ENCODE results near the gene CNIH4. TPM values are rescaled to one million over a fixed set of nuclear protein-coding genes. Genes with fewer than 3 reads are reported as not detected.

Gene CNIH4
- total RNA-seq, 1 donor from 2014 or later = 68.0 TPM

- Mint-ChIP-seq H3K27me3 (ENCODE audit: low read depth, unreplicated experiment) (no peaks in the 10 kb centered on the region), H3K4me1 (ENCODE audit: low read depth, unreplicated experiment) (peaks cover 6% of the 10 kb centered on the region), H3K9me3 (ENCODE audit: unreplicated experiment) (no peaks in the 10 kb centered on the region), H3K4me3 (ENCODE audit: unreplicated experiment) (no peak overlapping the region), H3K27ac (ENCODE audit: unreplicated experiment) (no peak overlapping the region), H3K36me3 (ENCODE audit: low read depth, unreplicated experiment) (peaks cover 7% of the 10 kb centered on the region)
- H3K9ac ChIP-seq (ENCODE audit: low read length) = no peak overlapping the region
- no peaks in the 10 kb centered on the region for H3K4me1 ChIP-seq (ENCODE audit: insufficient read depth, low read length)
- H4K20me1 ChIP-seq (ENCODE audit: insufficient read depth, low read length) = peaks cover 5% of the 10 kb centered on the region
- FAIRE-seq (no peak), DNase-seq (ENCODE audit: low read depth) (no peak)
- H3K4me3 ChIP-seq (ENCODE audit: insufficient read depth, low read depth, low read length) = no peak overlapping the region
- peaks cover 21% of the 10 kb centered on the region for H3K36me3 ChIP-seq (ENCODE audit: insufficient read depth, low read length)
- no peak overlapping the region for H2AFZ ChIP-seq (ENCODE audit: low read depth, low read length)
- H3K4me2 ChIP-seq (ENCODE audit: low read length) = no peak overlapping the region
- no peaks in the 10 kb centered on the region for H3K9me3 ChIP-seq (ENCODE audit: insufficient read depth, low read depth, low read length)
- no peaks in the 10 kb centered on the region for H3K27me3 ChIP-seq (ENCODE audit: insufficient read depth, low read length)
- no peak overlapping the region for H3K27ac ChIP-seq (ENCODE audit: low read depth, low read length)
- H3K79me2 ChIP-seq (ENCODE audit: insufficient read depth, low read length) = peaks cover 7% of the 10 kb centered on the region
- TF ChIP-seq CTCF (IDR thresholded peaks at IDR 0.05; ENCODE audit: insufficient read depth, low read depth, low read length) (no peak), EZH2 (IDR thresholded peaks at IDR 0.05; ENCODE audit: insufficient read depth, low read length) (no peak)
Measured at GRCh38 chr1:224312025-224312424, 44.7 kb upstream of the CNIH4 start.

GRCh38 chr1:224317383-224318045, 39.2 kb upstream of the CNIH4 start:
- Histone ChIP-seq H3K79me2 (ENCODE audit: insufficient read depth, low read length) (peaks cover 41% of the 10 kb centered on the region), H3K4me3 (ENCODE audit: insufficient read depth, low read depth, low read length) (no peak overlapping the region), H3K9me3 (ENCODE audit: insufficient read depth, low read depth, low read length) (no peaks in the 10 kb centered on the region), H2AFZ (ENCODE audit: low read depth, low read length) (no peak overlapping the region), H3K9ac (ENCODE audit: low read length) (no peak overlapping the region), H3K27ac (ENCODE audit: low read depth, low read length) (no peak overlapping the region), H3K36me3 (ENCODE audit: insufficient read depth, low read length) (peaks cover 8% of the 10 kb centered on the region), H4K20me1 (ENCODE audit: insufficient read depth, low read length) (peaks cover 20% of the 10 kb centered on the region), H3K4me1 (ENCODE audit: insufficient read depth, low read length) (no peaks in the 10 kb centered on the region), H3K4me2 (ENCODE audit: low read length) (no peak overlapping the region), H3K27me3 (ENCODE audit: insufficient read depth, low read length) (no peaks in the 10 kb centered on the region)
- DNase-seq (ENCODE audit: low read depth) = no peak
- Mint-ChIP-seq H3K27me3 (ENCODE audit: low read depth, unreplicated experiment) (no peaks in the 10 kb centered on the region), H3K4me3 (ENCODE audit: unreplicated experiment) (no peak overlapping the region), H3K4me1 (ENCODE audit: low read depth, unreplicated experiment) (peaks cover 2% of the 10 kb centered on the region), H3K27ac (ENCODE audit: unreplicated experiment) (no peak overlapping the region), H3K9me3 (ENCODE audit: unreplicated experiment) (no peaks in the 10 kb centered on the region), H3K36me3 (ENCODE audit: low read depth, unreplicated experiment) (no peaks in the 10 kb centered on the region)
- TF ChIP-seq CTCF (IDR thresholded peaks at IDR 0.05; ENCODE audit: insufficient read depth, low read depth, low read length) = no peak
- no peak for TF ChIP-seq EZH2 (IDR thresholded peaks at IDR 0.05; ENCODE audit: insufficient read depth, low read length)
- FAIRE-seq = no peak

- Histone ChIP-seq H3K9me3 (ENCODE audit: insufficient read depth, low read depth, low read length) (no peaks in the 10 kb centered on the region), H3K36me3 (ENCODE audit: insufficient read depth, low read length) (peaks cover 7% of the 10 kb centered on the region), H2AFZ (ENCODE audit: low read depth, low read length) (no peak overlapping the region), H4K20me1 (ENCODE audit: insufficient read depth, low read length) (peaks cover 42% of the 10 kb centered on the region), H3K9ac (ENCODE audit: low read length) (no peak overlapping the region), H3K4me1 (ENCODE audit: insufficient read depth, low read length) (no peaks in the 10 kb centered on the region), H3K4me3 (ENCODE audit: insufficient read depth, low read depth, low read length) (no peak overlapping the region), H3K27me3 (ENCODE audit: insufficient read depth, low read length) (no peaks in the 10 kb centered on the region), H3K79me2 (ENCODE audit: insufficient read depth, low read length) (peaks cover 67% of the 10 kb centered on the region), H3K27ac (ENCODE audit: low read depth, low read length) (no peak overlapping the region), H3K4me2 (ENCODE audit: low read length) (no peak overlapping the region)
- H3K27me3 Mint-ChIP-seq (ENCODE audit: low read depth, unreplicated experiment) = no peaks in the 10 kb centered on the region
- no peaks in the 10 kb centered on the region for H3K9me3 Mint-ChIP-seq (ENCODE audit: unreplicated experiment)
- DNase-seq (ENCODE audit: low read depth) (no peak), FAIRE-seq (no peak)
- no peaks in the 10 kb centered on the region for H3K36me3 Mint-ChIP-seq (ENCODE audit: low read depth, unreplicated experiment)
- TF ChIP-seq EZH2 (IDR thresholded peaks at IDR 0.05; ENCODE audit: insufficient read depth, low read length) (no peak), CTCF (IDR thresholded peaks at IDR 0.05; ENCODE audit: insufficient read depth, low read depth, low read length) (no peak)
- H3K4me1 Mint-ChIP-seq (ENCODE audit: low read depth, unreplicated experiment) = peaks cover 2% of the 10 kb centered on the region
- H3K27ac Mint-ChIP-seq (ENCODE audit: unreplicated experiment) = no peak overlapping the region
- no peak overlapping the region for H3K4me3 Mint-ChIP-seq (ENCODE audit: unreplicated experiment)
Measured at GRCh38 chr1:224321706-224322105, 35.0 kb upstream of the CNIH4 start.

Measured in astrocyte (in vitro differentiated cells and primary cell).